Neuron (in vitro differentiated cells): ENCODE measurements around the gene S100A13.

Experiments used
- H2AFZ ChIP-seq: one replicate; pipeline ENCODE4 v1.6.1; 2013; ENCODE audit warnings: low read depth, mild to moderate bottlenecking, inconsistent platforms, low read length, moderate library complexity
- H3K27me3 ChIP-seq: one replicate; pipeline ENCODE4 v1.6.1; 2013; ENCODE audit warnings: low read length; ENCODE audit not compliant: insufficient read depth
- H3K36me3 ChIP-seq: one replicate; pipeline ENCODE4 v1.6.1; 2013; ENCODE audit warnings: low read length; ENCODE audit not compliant: insufficient read depth
- H3K4me1 ChIP-seq: one replicate; pipeline ENCODE4 v1.6.1; 2013; ENCODE audit warnings: low read length; ENCODE audit not compliant: insufficient read depth
- H3K4me3 ChIP-seq: 2 replicates; pipeline ENCODE4 v1.5.1; 2013; ENCODE audit warnings: mild to moderate bottlenecking, low read length, moderate library complexity
- H3K9me3 ChIP-seq: one replicate; pipeline ENCODE4 v1.6.1; 2013; ENCODE audit warnings: low read length

S100A13 gene

DNA sequence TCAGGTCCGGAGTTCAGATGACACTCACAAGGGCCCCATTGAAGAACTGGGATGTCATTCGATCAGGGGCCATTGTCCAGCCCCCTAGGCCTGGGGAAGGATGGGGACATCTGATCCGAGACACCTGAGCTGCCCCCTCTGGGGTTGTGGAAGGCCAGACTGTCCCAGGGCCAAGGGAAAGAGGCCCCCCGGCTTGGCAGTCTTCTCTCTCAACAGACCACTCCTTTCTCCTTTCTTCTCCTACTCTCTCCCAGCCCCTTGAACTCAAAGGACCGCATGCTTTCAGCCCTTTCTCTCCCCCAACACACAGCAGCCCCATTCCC lies 2.0 kb upstream of the S100A13 start:
- no peak overlapping the region for H3K4me3 ChIP-seq
- H3K36me3 ChIP-seq = peaks cover 5% of the 10 kb centered on the region
- no peaks in the 10 kb centered on the region for H3K9me3 ChIP-seq
- H3K4me1 ChIP-seq = peaks cover 16% of the 10 kb centered on the region
- no peak overlapping the region for H2AFZ ChIP-seq
- no peaks in the 10 kb centered on the region for H3K27me3 ChIP-seq

DNA sequence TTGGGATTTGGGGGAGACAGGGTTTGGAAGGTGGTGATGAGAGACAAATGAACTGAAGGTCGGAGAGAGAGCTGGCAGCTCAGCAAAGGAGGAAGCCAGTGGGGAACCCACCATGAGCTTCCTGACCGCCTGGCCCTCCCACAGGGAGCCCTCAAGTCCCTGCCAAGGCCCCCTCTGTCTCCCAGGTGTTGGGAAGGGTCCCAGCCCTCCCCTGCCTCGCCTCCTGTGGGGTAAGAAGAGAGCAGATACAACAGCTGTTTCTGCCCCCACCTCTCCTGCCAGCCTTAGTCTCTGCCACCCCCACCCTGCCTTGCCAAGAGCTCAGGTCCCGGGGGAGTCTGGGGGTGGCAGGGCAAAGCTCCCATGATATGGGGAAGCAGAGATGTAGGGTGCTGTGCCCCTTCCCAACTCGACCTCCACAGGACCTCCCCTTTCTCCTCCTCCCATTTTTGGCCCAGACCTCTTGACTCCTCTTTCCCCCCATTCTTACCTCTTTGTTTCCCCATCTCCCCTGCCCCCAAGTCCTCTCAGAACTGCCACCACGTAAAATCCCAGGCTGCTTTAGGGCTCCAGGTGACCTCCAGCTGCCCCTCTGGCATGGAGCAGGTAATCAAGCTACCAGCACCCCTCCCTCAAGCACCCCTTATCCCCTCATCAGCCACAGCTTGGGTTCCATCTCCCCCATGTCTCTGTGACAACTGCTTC lies 1.5 kb upstream of the S100A13 start:
- Histone ChIP-seq H2AFZ (no peak overlapping the region), H3K27me3 (no peaks in the 10 kb centered on the region), H3K9me3 (no peaks in the 10 kb centered on the region), H3K36me3 (peaks cover 5% of the 10 kb centered on the region), H3K4me1 (peaks cover 16% of the 10 kb centered on the region), H3K4me3 (no peak overlapping the region)

DNA sequence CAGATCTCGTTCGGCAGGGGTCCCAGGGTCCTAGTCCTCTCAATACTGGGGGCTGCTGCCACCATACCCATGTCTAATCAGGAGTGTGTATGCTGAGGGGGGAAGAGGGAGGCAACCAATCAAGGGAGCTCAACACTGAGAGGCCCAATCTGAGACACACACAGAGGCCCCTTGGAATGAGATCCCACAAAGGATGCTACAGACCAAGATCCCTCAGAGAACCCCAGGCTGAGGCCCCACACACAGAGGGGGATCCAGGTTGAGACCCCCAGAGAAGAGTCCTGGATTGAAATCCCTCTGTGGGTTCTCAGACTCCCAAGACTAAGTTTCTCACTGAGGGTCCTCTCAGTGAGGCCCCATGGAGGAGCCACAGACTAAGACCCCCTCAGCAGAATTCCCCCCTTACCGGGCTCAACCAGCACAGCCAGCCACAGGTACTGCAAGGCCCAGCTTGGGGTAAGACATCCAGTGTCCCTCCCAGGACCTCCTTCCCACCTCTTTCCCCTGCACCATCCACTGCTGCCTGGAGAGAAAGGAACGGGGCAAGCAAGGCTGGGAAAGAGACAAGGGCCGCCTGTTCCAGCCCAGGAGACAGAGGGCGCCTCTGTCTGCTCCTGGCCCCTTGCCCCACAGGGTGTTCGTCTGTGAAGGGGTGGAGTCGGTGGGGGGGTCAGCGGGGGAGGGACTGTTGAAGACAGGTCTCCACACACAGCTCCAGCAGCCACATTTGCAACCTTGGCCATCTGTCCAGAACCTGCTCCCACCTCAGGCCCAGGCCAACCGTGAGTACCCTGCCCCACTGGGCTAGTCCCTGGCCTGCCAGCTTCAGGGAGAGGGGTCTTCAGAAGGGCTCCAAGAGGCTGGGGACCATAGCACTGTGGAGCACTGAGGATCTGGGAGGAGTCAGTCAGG lies 666 bp upstream of the S100A13 start, which contains the start of gene S100A1:
TSS of gene S100A1 (plus strand) at position 720 of the 912 bp plus-strand sequence. CDS start 2,088 bp downstream, outside the sequence.
- Histone ChIP-seq H3K4me3 (peak within 1 kb of the TSS; percentile 58), H3K27me3 (no peaks in the 10 kb centered on the region), H3K36me3 (peaks cover 5% of the 10 kb centered on the region), H2AFZ (peak within 1 kb of the TSS; percentile 62), H3K9me3 (no peaks in the 10 kb centered on the region), H3K4me1 (peaks cover 16% of the 10 kb centered on the region)

DNA sequence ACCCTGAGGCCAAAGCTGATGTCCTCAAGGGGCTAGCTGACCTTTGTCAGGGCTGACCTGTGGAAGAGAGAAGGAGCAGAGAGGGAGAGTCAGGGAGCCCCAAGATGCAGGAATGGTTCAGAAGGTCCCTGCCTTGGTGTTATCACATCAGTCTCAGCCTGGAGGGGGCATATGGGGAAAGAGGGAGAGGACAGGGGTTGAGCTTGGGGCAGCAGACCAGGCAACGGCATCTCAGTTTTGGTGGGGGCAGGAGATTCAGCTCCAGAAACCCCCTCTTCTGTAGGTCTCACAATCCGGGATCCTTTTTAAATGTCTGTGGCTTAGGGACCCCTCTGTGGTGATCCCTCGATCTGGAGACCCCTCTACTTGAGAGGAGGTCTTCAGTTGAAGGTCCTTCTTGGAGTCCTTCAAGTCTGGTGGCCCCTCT lies 815 bp downstream of the S100A13 start:
- Histone ChIP-seq H3K27me3 (no peaks in the 10 kb centered on the region), H2AFZ (peak overlapping the region; percentile 62), H3K4me3 (peak overlapping the region; percentile 58), H3K9me3 (no peaks in the 10 kb centered on the region), H3K36me3 (peaks cover 5% of the 10 kb centered on the region), H3K4me1 (peaks cover 16% of the 10 kb centered on the region)

DNA sequence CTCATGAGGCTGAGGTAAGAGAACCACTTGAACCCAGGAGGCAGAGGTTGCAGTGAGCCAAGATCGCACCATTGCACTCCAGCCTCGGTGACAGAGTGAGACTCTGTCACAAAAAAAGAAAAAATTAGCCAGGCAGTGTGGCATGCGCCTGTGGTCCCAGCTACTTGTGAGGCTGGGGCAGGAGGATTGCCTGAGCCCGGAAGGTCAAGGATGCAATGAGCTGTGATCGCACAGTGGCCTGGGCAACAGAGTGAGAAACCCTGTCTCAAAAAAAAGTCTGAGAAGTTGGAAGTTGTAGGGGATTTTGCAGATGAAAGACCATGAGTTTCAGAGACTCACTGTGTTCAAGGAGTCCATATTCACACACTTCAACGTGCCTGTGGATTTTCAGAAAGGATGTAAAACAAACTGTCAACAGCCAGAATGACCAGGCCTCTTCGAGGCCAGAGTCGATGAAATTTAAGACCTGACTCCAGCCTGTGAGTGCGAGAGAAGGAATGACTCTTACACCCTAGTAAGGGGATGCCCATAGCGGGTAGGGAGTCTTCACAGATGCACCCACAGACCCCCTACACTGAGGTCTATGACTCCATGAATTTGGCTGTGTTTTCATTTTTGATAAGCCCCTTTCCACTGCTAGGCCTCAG lies 2.2 kb downstream of the S100A13 start:
- Histone ChIP-seq H3K27me3 (no peaks in the 10 kb centered on the region), H3K36me3 (peaks cover 9% of the 10 kb centered on the region), H3K4me3 (no peak overlapping the region), H3K9me3 (peaks cover 4% of the 10 kb centered on the region), H2AFZ (no peak overlapping the region), H3K4me1 (peaks cover 16% of the 10 kb centered on the region)

DNA sequence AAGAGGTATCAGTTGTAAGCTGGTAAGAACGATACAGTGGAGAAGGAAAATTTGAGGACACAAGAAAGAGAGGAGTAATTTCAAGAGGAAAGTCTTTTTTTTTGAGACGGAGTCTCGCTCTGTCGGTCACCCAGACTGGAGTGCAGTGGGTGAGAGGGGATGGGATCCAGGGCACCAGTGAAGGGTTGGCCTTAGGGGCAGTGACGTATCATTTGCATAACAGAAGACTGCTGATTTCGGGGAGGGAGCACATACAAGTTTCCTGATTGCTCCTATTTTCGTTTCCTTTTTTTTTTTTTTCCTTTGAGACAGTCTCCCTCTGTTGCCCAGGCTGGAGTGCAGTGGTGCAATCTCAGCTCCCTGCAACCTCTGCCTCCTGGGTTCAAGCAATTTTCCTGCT lies 4.2 kb downstream of the S100A13 start:
- Histone ChIP-seq H2AFZ (no peak overlapping the region), H3K27me3 (no peaks in the 10 kb centered on the region), H3K4me3 (no peak overlapping the region), H3K36me3 (peaks cover 18% of the 10 kb centered on the region), H3K4me1 (peaks cover 16% of the 10 kb centered on the region), H3K9me3 (peaks cover 8% of the 10 kb centered on the region)

DNA sequence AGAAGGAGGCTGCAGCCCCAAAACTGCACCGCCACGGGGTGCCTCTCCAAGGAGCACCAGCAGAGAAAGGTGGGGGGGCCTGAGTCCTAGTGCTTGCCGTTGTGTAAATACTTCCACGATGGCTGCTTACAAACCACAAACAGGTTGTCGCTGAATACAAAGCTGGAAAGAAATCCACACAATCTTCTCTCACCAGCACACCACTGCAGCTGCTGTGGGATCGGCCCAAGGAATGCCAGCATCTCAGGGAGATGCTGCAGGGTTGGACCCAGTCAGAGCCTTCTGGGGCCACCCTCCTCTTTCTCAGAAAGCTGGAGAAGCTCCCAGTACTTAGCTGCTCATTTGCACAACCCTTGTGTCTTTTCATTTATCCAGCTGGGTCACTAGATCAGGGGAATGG lies 8.1 kb downstream of the S100A13 start:
- H3K4me1 ChIP-seq = no peaks in the 10 kb centered on the region
- H3K9me3 ChIP-seq = peaks cover 8% of the 10 kb centered on the region
- peaks cover 12% of the 10 kb centered on the region for H3K36me3 ChIP-seq
- no peak overlapping the region for H2AFZ ChIP-seq
- no peak overlapping the region for H3K4me3 ChIP-seq
- no peaks in the 10 kb centered on the region for H3K27me3 ChIP-seq

DNA sequence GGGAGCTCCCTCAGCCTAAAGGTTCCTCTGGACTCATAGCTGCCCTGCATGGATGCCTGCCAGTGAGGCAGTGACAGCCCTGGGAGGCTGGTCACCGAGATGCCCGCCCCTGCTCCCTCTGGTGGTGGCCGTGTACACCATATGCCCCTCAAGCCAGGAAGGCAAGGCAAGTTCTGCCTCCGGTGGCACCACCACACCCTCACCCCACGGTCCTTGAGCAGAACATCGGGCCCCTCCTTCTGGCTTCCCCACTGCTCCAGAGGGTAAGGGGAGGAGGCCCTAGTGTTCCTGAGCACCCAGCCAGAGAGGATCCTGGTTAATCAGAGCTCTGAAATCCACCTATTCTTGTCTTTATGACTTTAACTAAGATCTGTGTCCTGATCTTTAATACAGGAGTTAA lies 9.6 kb downstream of the S100A13 start:
- H3K4me1 ChIP-seq = peaks cover 2% of the 10 kb centered on the region
- H3K4me3 ChIP-seq = no peak overlapping the region
- no peak overlapping the region for H2AFZ ChIP-seq
- H3K9me3 ChIP-seq = peaks cover 8% of the 10 kb centered on the region
- H3K36me3 ChIP-seq = peaks cover 12% of the 10 kb centered on the region
- H3K27me3 ChIP-seq = no peaks in the 10 kb centered on the region

DNA sequence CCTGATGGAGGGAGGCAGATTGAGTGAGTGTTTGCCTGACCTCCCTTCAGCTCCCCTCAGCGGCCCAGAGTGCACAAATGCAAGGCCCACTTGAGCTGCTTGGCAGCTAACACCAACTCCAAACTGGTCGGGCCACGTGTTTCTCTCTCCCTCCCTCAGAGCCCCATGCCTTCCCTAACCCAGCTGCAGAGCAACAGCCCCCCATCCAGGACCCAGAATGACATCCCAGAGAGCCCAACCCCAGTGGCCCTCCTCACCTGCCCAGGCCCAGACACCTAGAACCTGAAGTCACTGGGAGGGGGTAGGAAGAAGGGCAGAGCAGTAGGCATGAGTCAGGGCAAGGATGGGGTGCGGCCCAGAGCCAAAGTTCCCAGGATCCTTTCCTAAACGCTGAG lies 10.4 kb downstream of the S100A13 start:
- Histone ChIP-seq H3K9me3 (peaks cover 8% of the 10 kb centered on the region), H3K36me3 (peaks cover 12% of the 10 kb centered on the region), H3K27me3 (no peaks in the 10 kb centered on the region), H2AFZ (no peak overlapping the region), H3K4me3 (no peak overlapping the region), H3K4me1 (peaks cover 8% of the 10 kb centered on the region)

DNA sequence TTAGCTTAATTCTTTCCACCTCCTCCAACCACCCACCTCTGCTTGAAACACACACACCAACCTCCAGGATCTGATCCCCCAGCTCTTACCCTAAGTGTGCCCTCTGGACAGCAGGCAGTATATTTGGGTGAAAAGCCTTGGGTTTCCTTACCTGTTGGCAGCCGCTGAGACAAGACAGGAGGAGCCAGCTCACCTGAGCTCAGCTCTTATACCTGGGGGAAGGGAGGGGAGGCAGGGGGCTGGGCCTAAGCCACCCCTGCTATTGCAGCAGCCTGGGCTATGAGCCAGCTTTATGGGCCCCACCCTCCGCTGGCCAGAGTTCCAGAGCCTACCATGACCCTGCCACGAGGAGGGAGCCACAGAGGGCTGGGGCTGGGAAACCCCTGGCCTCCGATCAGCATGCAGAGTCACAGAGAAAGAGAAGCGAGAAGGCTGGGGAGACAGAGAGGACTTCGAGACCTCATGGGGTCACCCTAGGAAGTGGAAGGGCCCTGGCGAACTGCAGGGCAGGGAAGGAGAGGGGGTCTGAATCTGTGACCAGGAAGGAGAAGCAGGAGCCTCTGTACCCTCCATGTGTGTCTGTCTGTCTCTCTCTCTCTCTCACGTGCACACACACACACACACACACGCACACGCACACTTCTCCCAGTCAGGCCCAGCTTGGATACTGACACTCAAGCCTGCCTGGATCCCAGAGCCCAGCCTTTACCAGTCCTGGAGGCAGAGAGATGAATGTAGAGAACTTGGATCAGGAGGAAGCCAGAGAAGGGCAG lies 11.0 kb downstream of the S100A13 start, which contains the start of gene S100A14:
TSS of gene S100A14 (minus strand) at position 182 of the 773 bp plus-strand sequence. CDS start 467 bp downstream, outside the sequence.
- Histone ChIP-seq H3K36me3 (peaks cover 12% of the 10 kb centered on the region), H3K4me3 (no peak within 1 kb of the TSS), H3K9me3 (peaks cover 8% of the 10 kb centered on the region), H2AFZ (no peak within 1 kb of the TSS), H3K27me3 (no peaks in the 10 kb centered on the region), H3K4me1 (peaks cover 11% of the 10 kb centered on the region)

DNA sequence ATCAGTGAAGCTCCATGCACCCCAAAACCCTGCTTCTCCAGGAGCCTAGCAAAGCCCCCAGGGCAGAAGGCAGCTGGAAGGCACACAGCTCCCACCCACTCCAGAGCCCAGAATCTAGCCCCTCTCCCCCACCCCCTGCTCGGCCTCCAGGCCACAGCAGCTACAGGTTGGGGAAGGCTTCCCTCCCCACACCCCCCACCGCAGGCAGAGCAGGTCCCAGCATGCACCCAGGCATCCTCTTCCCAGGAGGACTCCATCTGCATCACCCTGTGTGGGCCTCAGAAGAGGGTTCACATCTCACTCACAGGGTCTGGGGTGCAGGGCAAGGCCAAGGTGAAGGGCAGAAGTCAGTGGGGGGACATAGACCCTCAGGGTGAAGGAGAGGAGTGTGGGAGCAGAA lies 11.9 kb downstream of the S100A13 start:
- Histone ChIP-seq H3K4me3 (no peak overlapping the region), H3K27me3 (no peaks in the 10 kb centered on the region)

DNA sequence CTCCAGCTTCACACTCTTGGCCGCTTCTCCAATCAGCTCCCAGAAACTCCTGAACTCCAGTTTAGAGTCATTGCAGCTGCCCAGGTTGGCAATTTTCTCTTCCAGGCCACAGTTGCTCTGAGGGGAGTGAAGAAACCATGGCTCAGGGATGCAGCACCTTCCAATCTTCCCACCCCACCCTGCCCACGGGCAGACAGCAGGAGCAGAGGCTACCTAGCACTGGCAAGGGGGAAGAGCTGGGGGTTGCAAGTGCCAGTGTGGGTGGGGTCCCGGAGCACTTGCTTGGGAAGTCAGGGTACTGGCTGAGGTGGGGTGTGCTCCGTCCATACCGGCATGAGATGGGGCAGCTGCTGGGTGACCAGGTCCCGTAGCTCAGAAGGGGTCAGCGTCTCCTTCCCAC lies 12.4 kb downstream of the S100A13 start:
- H3K9me3 ChIP-seq = peaks cover 4% of the 10 kb centered on the region
- no peaks in the 10 kb centered on the region for H3K27me3 ChIP-seq
- peaks cover 8% of the 10 kb centered on the region for H3K36me3 ChIP-seq
- H3K4me3 ChIP-seq = no peak overlapping the region
- H3K4me1 ChIP-seq = peaks cover 11% of the 10 kb centered on the region
- H2AFZ ChIP-seq = no peak overlapping the region

More for the DNA sequence above, 11.9 kb downstream of the S100A13 start:
- peaks cover 9% of the 10 kb centered on the region for H3K36me3 ChIP-seq
- H3K4me1 ChIP-seq = peaks cover 11% of the 10 kb centered on the region
- H2AFZ ChIP-seq = no peak overlapping the region
- H3K9me3 ChIP-seq = peaks cover 4% of the 10 kb centered on the region
